Left lung (tissue), 10 donors: ENCODE measurements around the gene DAB2IP. TPM values are rescaled to one million over a fixed set of nuclear protein-coding genes. Genes with fewer than 3 reads are reported as not detected.
"Not testable (repeated sequence)": the region's sequence is repeated elsewhere in the genome, so short reads cannot be mapped to it uniquely, and the experiment has no call there.

Source experiments
- ATAC-seq: fragments of 200-7000 bp; cut with Tn5 transposase; one replicate; pipeline ENCODE4 v1.9.1; 2020; ENCODE audit warnings: moderate library complexity
- DNase-seq, 4 donors: peaks; one replicate each; pipeline ENCODE4 v3.0.0-alpha.2; 2013 to 2020
- H3K27ac ChIP-seq, 2 donors: fragments of 200-600 bp; sonication (generic) in 1 of 2; one replicate each; pipeline versions ENCODE4 v1.5.0 to v1.8.0; 2020 to 2021
- H3K27me3 ChIP-seq, 2 donors: fragments of 200-600 bp; sonication (generic) in 1 of 2; one replicate each; pipeline versions ENCODE4 v1.5.0 to v1.8.0; 2020 to 2021
- H3K36me3 ChIP-seq, 2 donors: fragments of 200-600 bp; sonication (generic) in 1 of 2; one replicate each; pipeline versions ENCODE4 v1.5.0 to v1.8.0; 2020 to 2021
- H3K4me1 ChIP-seq, 2 donors: fragments of 200-600 bp; one replicate each; pipeline ENCODE4 v1.8.0; 2021
- H3K4me3 ChIP-seq, 2 donors: fragments of 200-600 bp; sonication (generic) in 1 of 2; one replicate each; pipeline versions ENCODE4 v1.5.0 to v1.8.0; 2020 to 2021; ENCODE audit warnings: mild to moderate bottlenecking in 1 of 2
- H3K9me3 ChIP-seq, 2 donors: fragments of 200-600 bp; sonication (generic) in 1 of 2; one replicate each; pipeline versions ENCODE4 v1.5.0 to v1.8.0; 2020 to 2021
- CTCF ChIP-seq, 2 donors: fragments of 200-600 bp; sonication (generic) in 1 of 2; IDR thresholded peaks; one replicate each; pipeline versions ENCODE4 v1.5.0 to v1.8.0; 2021; ENCODE audit warnings: antibody characterized with exemption in 2 of 2
- intact Hi-C, 2 donors: fragments of 100-400 bp; cut with DNase I; formaldehyde crosslinking; loops; one replicate each; pipeline versions ENCODE4 v1.11.2 to v1.14.2; 2022
- polyA plus RNA-seq, 6 donors: library from polyadenylated mRNA; unstranded; fragments of 120-200 nt; gene quantifications; one replicate each; pipeline ENCODE4 v1.2.1, GENCODE V29; 2013; ENCODE audit not compliant: insufficient read length in 6 of 6
- total RNA-seq, 2 donors: library from RNA; stranded (reverse); fragmentation: NEBNext Ultra II Directional; extraction: Animal tissue kit (Norgen Biotek cat#: 25700); gene quantifications; one replicate each; pipeline ENCODE4 v1.2.1, GENCODE V29; 2021
- donor health status: DM: no; HTN: yes; CAD: no.
- donor health status: DM: no; HTN: no; CAD: no.

The DAB2IP gene
- total and polyA plus RNA-seq, 8 donors, result 25.0 to 53.4 (median 34.6) TPM

- Histone ChIP-seq H3K9me3 (no peaks in the 10 kb centered on the region), H3K4me1 (peaks cover 11 to 24% of the 10 kb centered on the region in 2 donors), H3K36me3 (no peaks in the 10 kb centered on the region), H3K4me3 (no peak overlapping the region), H3K27ac (peak overlapping the region in 1 of 2 donors; percentile 45), H3K27me3 (peaks cover 0 to 9% of the 10 kb centered on the region in 2 donors)
- intact Hi-C loops, result no loop called here
- no peak for TF ChIP-seq CTCF (IDR thresholded peaks at IDR 0.05)
- ATAC-seq (peak; percentile 87), DNase-seq (peak in 1 of 4 donors; percentile 64)
Observed at GRCh38 chr9:121612511-121612998, 38.9 kb upstream of the DAB2IP start.

GRCh38 chr9:121613009-121613752, 38.3 kb upstream of the DAB2IP start:
- intact Hi-C loops, result no loop called here
- Histone ChIP-seq H3K4me1 (peaks cover 11 to 21% of the 10 kb centered on the region in 2 donors), H3K4me3 (no peak overlapping the region), H3K27ac (peak overlapping the region in 1 of 2 donors; percentile 45), H3K27me3 (peaks cover 0 to 9% of the 10 kb centered on the region in 2 donors), H3K36me3 (no peaks in the 10 kb centered on the region), H3K9me3 (no peaks in the 10 kb centered on the region)
- peak; percentile 58 for ATAC-seq
- no peak for TF ChIP-seq CTCF (IDR thresholded peaks at IDR 0.05)
- DNase-seq, result no peak

- ATAC-seq (no peak), DNase-seq (no peak)
- intact Hi-C loops, result no loop called here
- no peaks in the 10 kb centered on the region for H3K9me3 ChIP-seq
- H3K36me3 ChIP-seq, result no peaks in the 10 kb centered on the region
- no peak overlapping the region for H3K27ac ChIP-seq
- peaks cover 11 to 33% of the 10 kb centered on the region in 2 donors for H3K4me1 ChIP-seq
- peaks cover 0 to 9% of the 10 kb centered on the region in 2 donors for H3K27me3 ChIP-seq
- H3K4me3 ChIP-seq, result no peak overlapping the region
- no peak for TF ChIP-seq CTCF (IDR thresholded peaks at IDR 0.05)
Observed at GRCh38 chr9:121616123-121616755, 35.2 kb upstream of the DAB2IP start.

GRCh38 chr9:121618504-121618903, 32.9 kb upstream of the DAB2IP start:
- H3K9me3 ChIP-seq, result no peaks in the 10 kb centered on the region
- no peak for ATAC-seq
- H3K27ac ChIP-seq, result no peak overlapping the region
- H3K4me1 ChIP-seq, result peaks cover 6 to 27% of the 10 kb centered on the region in 2 donors
- intact Hi-C loops, result no loop called here
- DNase-seq, result no peak
- TF ChIP-seq CTCF (IDR thresholded peaks at IDR 0.05), result no peak
- no peaks in the 10 kb centered on the region for H3K36me3 ChIP-seq
- H3K4me3 ChIP-seq, result no peak overlapping the region
- no peaks in the 10 kb centered on the region for H3K27me3 ChIP-seq

- intact Hi-C loops, DNase-seq, H3K27me3 ChIP-seq, H3K9me3 ChIP-seq, ATAC-seq, H3K27ac ChIP-seq, H3K4me3 ChIP-seq, H3K36me3 ChIP-seq: not testable (repeated sequence)
- peaks cover 5 to 23% of the 10 kb centered on the region in 2 donors for H3K4me1 ChIP-seq
Observed at GRCh38 chr9:121618910-121619309, 32.5 kb upstream of the DAB2IP start.
